GM12878 (cell line): ENCODE measurements around the gene JAG1. TPM values are rescaled to one million over a fixed set of nuclear protein-coding genes. Genes with fewer than 3 reads are reported as not detected.

Experiments used
- ATAC-seq: fragments of 200-7000 bp; cut with Tn5 transposase; 3 replicates; pipeline ENCODE4 v1.9.1; 2020; ENCODE audit warnings: mild to moderate bottlenecking, moderate library complexity
- BruUV-seq: library from RNA; stranded (reverse); fragments of 400-500 nt; replicated peaks from 2 replicates; lab custom pipeline; 2021; lab: Mats Ljungman, UMichigan
- CTCF ChIA-PET: fragments of 300-600 bp; sonication (Branson Sonifier 250); formaldehyde crosslinking; extraction: SDS; loops from one replicate; lab custom pipeline; 2021; ENCODE audit warnings: inconsistent platforms; lab: Yijun Ruan, JAX
- POLR2A ChIA-PET: fragments of 350-600 bp; formaldehyde crosslinking; extraction: SDS; loops from one replicate; lab custom pipeline; 2021; ENCODE audit warnings: inconsistent platforms; lab: Charles Lee
- RAD21 ChIA-PET: fragments of 300-600 bp; sonication (Branson Sonifier 250); formaldehyde crosslinking; loops from one replicate; lab custom pipeline; 2023; ENCODE audit warnings: antibody characterized with exemption; ENCODE audit not compliant: unreplicated experiment; lab: Charles Lee
- SMC1A ChIA-PET: fragments of 300-600 bp; sonication (Branson Sonifier 250); formaldehyde crosslinking; loops from one replicate; lab custom pipeline; 2023; ENCODE audit not compliant: unreplicated experiment, uncharacterized antibody; lab: Charles Lee
- DNase-seq: peaks from one replicate; pipeline ENCODE4 v3.0.0-alpha.2; 2011; ENCODE audit warnings: low read depth, low spot score
- FAIRE-seq: peaks from 3 replicates; lab custom pipeline; 2011; peaks lifted over from hg19 to GRCh38; lab: Jason Lieb, UNC
- H2AFZ ChIP-seq: 2 replicates; pipeline ENCODE4 v1.6.0; 2011; ENCODE audit warnings: low read depth, low read length, control low read depth; ENCODE audit not compliant: control insufficient read depth
- H3K27ac ChIP-seq: 2 replicates; pipeline ENCODE4 v1.5.1; 2011; ENCODE audit warnings: control low read depth; ENCODE audit not compliant: control insufficient read depth, insufficient read depth
- H3K27me3 ChIP-seq, 2 experiments: replicated peaks in 1 of 2; 2 replicates each; pipeline versions ENCODE4 v1.6.0 to v1.6.1; 2011; ENCODE audit warnings: low read length in 1 of 2; ENCODE audit not compliant: control insufficient read depth in 2 of 2, insufficient read depth in 2 of 2
- H3K36me3 ChIP-seq, 2 experiments: 2 replicates each; pipeline ENCODE4 v1.5.1; 2011; ENCODE audit warnings: low read length in 1 of 2; ENCODE audit not compliant: control insufficient read depth in 2 of 2, insufficient read depth in 2 of 2
- H3K4me1 ChIP-seq: 2 replicates; pipeline ENCODE4 v1.6.1; 2011; ENCODE audit warnings: mild to moderate bottlenecking, low read length, moderate library complexity, mixed read lengths; ENCODE audit not compliant: control insufficient read depth, insufficient read depth
- H3K4me2 ChIP-seq: 2 replicates; pipeline ENCODE4 v1.6.0; 2011; ENCODE audit warnings: control low read depth; ENCODE audit not compliant: control insufficient read depth, insufficient read depth
- H3K4me3 ChIP-seq: fragments of 200-600 bp; sonication (generic); 2 replicates; pipeline ENCODE4 v1.5.1; 2016
- H3K79me2 ChIP-seq: 2 replicates; pipeline ENCODE4 v1.6.0; 2011; ENCODE audit warnings: low read length; ENCODE audit not compliant: control insufficient read depth, insufficient read depth
- H3K9ac ChIP-seq: 2 replicates; pipeline ENCODE4 v1.8.0; 2011; ENCODE audit warnings: low read length, control low read depth, mixed read lengths; ENCODE audit not compliant: control insufficient read depth, insufficient read depth
- H3K9me3 ChIP-seq: replicated peaks from 3 replicates; pipeline ENCODE4 v1.5.1; 2011; ENCODE audit warnings: mild to moderate bottlenecking, low read length; ENCODE audit not compliant: control insufficient read depth, insufficient read depth
- H4K20me1 ChIP-seq: 2 replicates; pipeline ENCODE4 v1.6.0; 2011; ENCODE audit not compliant: control insufficient read depth, insufficient read depth
- ASH2L ChIP-seq: fragments of 300-600, 200-600 bp; sonication (generic); IDR thresholded peaks from 2 replicates; pipeline ENCODE4 v1.6.1; 2017; ENCODE audit warnings: low read depth, mild to moderate bottlenecking, borderline replicate concordance
- GABPA ChIP-seq: IDR thresholded peaks from 2 replicates; pipeline ENCODE4 v1.6.1; 2014; ENCODE audit warnings: antibody characterized with exemption, low read depth, mild to moderate bottlenecking, inconsistent platforms
- JUNB ChIP-seq: IDR thresholded peaks from 2 replicates; pipeline ENCODE4 v1.6.1; 2016; ENCODE audit warnings: antibody characterized with exemption, mild to moderate bottlenecking
- MYB ChIP-seq: fragments of 150-350 bp; IDR thresholded peaks from 2 replicates; pipeline ENCODE4 v1.6.1; 2014; ENCODE audit warnings: mild to moderate bottlenecking, low read depth, low read length, borderline replicate concordance
- ZNF217 ChIP-seq: fragments of 450-650 bp; IDR thresholded peaks from 2 replicates; pipeline ENCODE4 v1.6.1; 2017; ENCODE audit warnings: antibody characterized with exemption, mild to moderate bottlenecking
- WGBS: methylation state at CpG from one replicate; pipeline ENCODE4 v1.1.6; 2016; ENCODE audit warnings: low lambda C conversion rate; ENCODE audit not compliant: insufficient replicate concordance, insufficient coverage; ENCODE audit errors: missing lambda C conversion rate; 5-methylcytosine and 5-hydroxymethylcytosine counted together
- in situ Hi-C: fragments of 300-500 bp; cut with MboI; formaldehyde crosslinking; loops from 9 replicates; pipeline ENCODE4 v1.14.3; 2018; ENCODE audit warnings: mixed read lengths
- intact Hi-C: fragments of 100-400 bp; cut with micrococcal nuclease; formaldehyde crosslinking; loops from one replicate; pipeline ENCODE4 v1.14.2; 2022; ENCODE audit not compliant: unreplicated experiment
- polyA plus RNA-seq, 11 experiments: library from polyadenylated mRNA; depleted of rRNA in 4 of 11; unstranded in 6 of 11; stranded (reverse) in 5 of 11; fragments of >200 nt; fragmentation: Nextera tagmentation in 4 of 11; fragmentation: Illumina TruSeq in 1 of 11; extraction: Ambion mirVana in 4 of 11; extraction: Trizol in 1 of 11; gene quantifications; 1 replicate in 1 of 11; 2 replicates in 10 of 11; pipeline versions ENCODE4 v1.2.1 to v1.2.3, GENCODE V29; 2011 to 2016; ENCODE audit warnings: inconsistent platforms in 2 of 11, missing spikeins in 2 of 11, low read depth in 1 of 11
- total RNA-seq, 4 experiments: library from RNA; depleted of rRNA in 3 of 4; stranded (reverse); fragments of >200 nt in 3 of 4; fragmentation: Illumina TruSeq in 1 of 4; extraction: Trizol in 1 of 4; gene quantifications; 2 replicates each; pipeline versions ENCODE4 v1.2.1 to v1.2.3, GENCODE V29; 2013 to 2021

Gene JAG1
- total and polyA plus RNA-seq, 10 of the 15 experiments (the other 5 are each of a cell fraction or from before 2014, with no cell fraction given): 0.66 to 6.9 (median 1.8) TPM

DNA sequence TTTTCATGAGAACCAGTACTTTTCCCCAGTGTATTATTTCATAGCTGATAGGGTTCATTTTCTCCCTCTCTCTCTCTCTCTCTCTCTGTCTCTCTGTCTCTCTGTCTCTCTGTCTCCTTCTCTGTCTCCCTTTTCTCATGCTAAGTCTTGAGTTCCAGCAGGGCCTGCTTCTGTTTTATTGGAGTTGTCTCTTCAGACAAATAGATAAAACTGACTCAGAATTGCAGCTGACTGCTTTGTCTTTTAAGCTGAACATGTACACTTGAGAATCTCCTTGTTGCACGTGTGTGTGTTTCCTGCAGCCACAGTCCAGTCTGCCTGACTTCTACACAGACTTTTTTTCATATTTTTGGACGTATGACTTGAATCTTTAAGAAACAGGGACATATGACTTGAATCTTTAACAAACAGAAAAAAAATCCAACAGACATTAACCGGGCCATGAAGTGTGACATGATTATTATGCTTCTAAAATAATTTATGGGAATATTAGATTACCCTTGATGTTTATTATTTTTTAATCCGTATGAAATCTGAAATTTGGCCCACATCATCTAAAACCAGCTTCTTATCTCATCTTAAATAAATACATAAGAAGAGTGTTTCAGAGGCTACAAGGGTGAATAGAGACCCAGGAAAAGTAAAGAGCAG is 71.5 kb downstream of the JAG1 start (continued):
- no peak for TF ChIP-seq ZNF217
- TF ChIP-seq ASH2L: no peak
- TF ChIP-seq JUNB: no peak

DNA sequence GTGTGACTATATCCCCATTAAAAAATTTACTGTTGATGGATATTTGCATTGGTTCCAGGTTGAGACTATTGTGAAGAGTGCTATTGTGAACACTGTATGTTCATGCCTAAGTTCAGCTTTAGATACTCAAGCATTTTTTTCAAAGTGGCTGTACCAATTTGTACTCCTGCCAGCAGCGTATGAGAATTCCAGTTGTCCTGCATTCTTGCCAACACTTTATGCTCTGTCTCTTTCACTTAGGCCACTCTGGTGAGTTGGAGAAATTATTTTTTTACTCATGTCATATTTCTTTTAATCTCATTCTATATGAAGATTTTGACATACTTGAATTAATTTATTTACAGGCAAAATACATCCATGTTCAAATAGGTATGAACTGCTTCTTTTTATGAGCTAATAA is 76.2 kb downstream of the JAG1 start:
- DNase-seq: no peak
- TF ChIP-seq GABPA (no peak), MYB (no peak)
- no peak overlapping the region for H3K9ac ChIP-seq
- in situ Hi-C loops: no loop called here
- no peaks in the 10 kb centered on the region; a peak in 1 of 4 replicates for H3K36me3 ChIP-seq
- H3K79me2 ChIP-seq: no peaks in the 10 kb centered on the region
- intact Hi-C loops: no loop called here
- H3K27me3 ChIP-seq: no peaks in the 10 kb centered on the region
- H2AFZ ChIP-seq: no peak overlapping the region
- ChIA-PET RAD21 (interaction anchor here (1.6 kb wide), 1 partner anchor 15 kb away, joined by 4 read pairs; no protein-coding TSS in a partner anchor), POLR2A (no interaction called here), SMC1A (interaction anchor here (0.7 to 2.2 kb wide), 4 partner anchors 8 to 1055 kb away, joined by 3 to 5 read pairs (median 4); no protein-coding TSS in a partner anchor), CTCF (interaction anchor here (1.1 kb wide), 1 partner anchor 12 kb away, joined by 3 read pairs; no protein-coding TSS in a partner anchor)
- H3K27ac ChIP-seq: no peak overlapping the region
- no peak for FAIRE-seq
- ATAC-seq: no peak
- 100% methylated on average over 1 of the region's 1 CpG for WGBS
- BruUV-seq: no TSS peak
- peaks cover 7% of the 10 kb centered on the region; the same call in 1 of the 2 replicates for H3K4me1 ChIP-seq
- H3K9me3 ChIP-seq: no peaks in the 10 kb centered on the region
- no peaks in the 10 kb centered on the region for H4K20me1 ChIP-seq
- H3K4me2 ChIP-seq: no peak overlapping the region
- no peak overlapping the region for H3K4me3 ChIP-seq
